Inflammatory macrophage treated with lipopolysaccharide for 4 hours (primary cell): ENCODE measurements around the gene PADI2.
A peak's percentile ranks its signal among the peaks of the same experiment; 100 is the strongest.

ENCODE experiments used
- DNase-seq: peaks from one replicate; pipeline ENCODE4 v3.0.0-alpha.2; 2020

PADI2 gene

GRCh38 chr1:17053086-17053684 lies 66.1 kb downstream of the PADI2 start:
- DNase-seq = no peak

- DNase-seq = peak; percentile 49
These were observed 66.6 kb downstream of the PADI2 start for GRCh38 chr1:17052641-17053040.

GRCh38 chr1:17052038-17052437 lies 67.2 kb downstream of the PADI2 start:
- DNase-seq = no peak

- no peak for DNase-seq
These were observed 71.3 kb downstream of the PADI2 start for GRCh38 chr1:17047924-17048323.

- no peak for DNase-seq
These were observed 73.0 kb downstream of the PADI2 start for GRCh38 chr1:17046334-17046657.

- peak; percentile 76 for DNase-seq
These were observed 73.5 kb downstream of the PADI2 start for GRCh38 chr1:17045634-17046333.

- peak; percentile 92 for DNase-seq
These were observed 74.1 kb downstream of the PADI2 start for GRCh38 chr1:17045150-17045549.

GRCh38 chr1:17043676-17044075 lies 75.6 kb downstream of the PADI2 start:
- DNase-seq = no peak

- no peak for DNase-seq
These were observed 79.1 kb downstream of the PADI2 start for GRCh38 chr1:17040135-17040534.

GRCh38 chr1:17039522-17039921 lies 79.7 kb downstream of the PADI2 start:
- no peak for DNase-seq

GRCh38 chr1:17033481-17033880 lies 85.8 kb downstream of the PADI2 start:
- no peak for DNase-seq

GRCh38 chr1:17032741-17033140 lies 86.5 kb downstream of the PADI2 start:
- no peak for DNase-seq

- DNase-seq = no peak
These were observed 87.8 kb downstream of the PADI2 start for GRCh38 chr1:17031436-17031835.

- no peak for DNase-seq
These were observed 89.0 kb downstream of the PADI2 start for GRCh38 chr1:17030206-17030605.

GRCh38 chr1:17028662-17029188 lies 90.5 kb downstream of the PADI2 start:
- DNase-seq = no peak

GRCh38 chr1:17027900-17028299 lies 91.4 kb downstream of the PADI2 start:
- DNase-seq = no peak

GRCh38 chr1:17027403-17027802 lies 91.8 kb downstream of the PADI2 start:
- DNase-seq = peak; percentile 69

GRCh38 chr1:17024721-17025120 lies 94.5 kb downstream of the PADI2 start:
- DNase-seq = no peak

- no peak for DNase-seq
These were observed 95.7 kb downstream of the PADI2 start for GRCh38 chr1:17023573-17023972.

GRCh38 chr1:17023102-17023501 lies 96.1 kb downstream of the PADI2 start:
- DNase-seq = peak; percentile 78

GRCh38 chr1:17021896-17022295 lies 97.4 kb downstream of the PADI2 start:
- DNase-seq = no peak

- no peak for DNase-seq
These were observed 98.7 kb downstream of the PADI2 start for GRCh38 chr1:17020502-17020901.

- no peak for DNase-seq
These were observed 100.4 kb downstream of the PADI2 start for GRCh38 chr1:17018849-17019248.

GRCh38 chr1:17017435-17017834 lies 101.8 kb downstream of the PADI2 start:
- DNase-seq = no peak
